ENCODE measurements around the gene CHST13. TPM values are rescaled to one million over a fixed set of nuclear protein-coding genes. Genes with fewer than 3 reads are reported as not detected.

Gene CHST13
- total RNA-seq, 2 donors from 2014 or later, result 1.6 to 6.7 TPM

DNA sequence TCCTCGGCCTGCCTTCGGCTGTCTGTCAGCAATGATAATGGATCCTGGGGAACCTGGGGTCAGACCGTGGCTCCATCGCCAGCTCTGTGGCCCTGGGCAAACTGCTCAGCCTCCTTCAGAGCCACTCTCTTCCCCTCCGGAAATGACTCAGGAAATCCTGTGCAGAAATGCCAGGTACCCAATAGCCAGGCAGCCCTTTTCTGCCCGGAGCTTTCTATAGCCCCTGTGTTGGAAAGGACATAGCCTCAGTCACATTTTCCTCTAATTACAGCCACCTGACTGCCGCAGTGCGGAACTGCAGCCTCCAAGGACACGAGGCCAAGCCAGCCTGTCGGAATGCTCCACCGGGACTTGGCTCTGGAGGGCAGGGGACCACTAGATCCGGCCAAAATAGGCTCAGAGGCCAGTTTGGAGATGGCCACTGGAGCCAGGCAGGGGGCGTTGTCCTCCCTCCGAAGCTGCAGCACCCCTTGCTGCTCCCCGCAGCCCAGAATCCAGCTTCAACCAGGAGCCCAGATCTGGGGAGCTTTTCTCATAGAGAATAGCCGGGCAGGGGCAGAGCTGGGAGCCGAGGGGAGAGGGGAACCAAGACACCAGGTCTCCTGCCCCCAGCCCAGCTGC, 36.7 kb upstream of the CHST13 start:
- no peak overlapping the region for H3K4me3 ChIP-seq (ENCODE audit: low read length)
- no peaks in the 10 kb centered on the region for H3K36me3 ChIP-seq (ENCODE audit: control insufficient read depth, insufficient read depth, low read length)
- Mint-ChIP-seq H3K4me1 (peaks cover 8% of the 10 kb centered on the region), H3K36me3 (ENCODE audit: low read depth) (no peaks in the 10 kb centered on the region), H3K27ac (no peak overlapping the region), H3K9me3 (no peaks in the 10 kb centered on the region), H3K4me3 (no peak overlapping the region), H3K27me3 (ENCODE audit: insufficient read depth) (no peaks in the 10 kb centered on the region)
- WGBS, 2 experiments (ENCODE audit: insufficient coverage in 1 of 2, insufficient read length in 1 of 2), result 86 to 87% methylated on average over 8 to 17 of the region's 17 CpGs
- H3K27me3 ChIP-seq (ENCODE audit: control insufficient read depth, insufficient read depth, low read length, poor library complexity, severe bottlenecking), result no peaks in the 10 kb centered on the region
- H3K9ac ChIP-seq (ENCODE audit: extremely low read depth, low read length, poor library complexity, severe bottlenecking), result no peak overlapping the region
- no peak overlapping the region for H3K27ac ChIP-seq (ENCODE audit: low read depth, low read length)
- no peaks in the 10 kb centered on the region for H3K9me3 ChIP-seq (ENCODE audit: control insufficient read depth, low read length)
- DNase-seq, result peak; percentile 82
- no peaks in the 10 kb centered on the region for H3K4me1 ChIP-seq (ENCODE audit: control insufficient read depth, insufficient read depth, low read length)
- TF ChIP-seq CTCF (conservative IDR thresholded peaks at IDR 0.05), result peak; percentile 65

GRCh38 chr3:126488185-126488584, 35.8 kb upstream of the CHST13 start:
- Mint-ChIP-seq H3K36me3 (ENCODE audit: low read depth) (no peaks in the 10 kb centered on the region), H3K9me3 (no peaks in the 10 kb centered on the region), H3K27ac (no peak overlapping the region), H3K27me3 (ENCODE audit: insufficient read depth) (no peaks in the 10 kb centered on the region), H3K4me3 (no peak overlapping the region), H3K4me1 (peaks cover 8% of the 10 kb centered on the region)
- WGBS, 2 experiments (ENCODE audit: insufficient coverage in 1 of 2, insufficient read length in 1 of 2), result 86% methylated on average over 9 to 14 of the region's 14 CpGs
- Histone ChIP-seq H3K4me3 (ENCODE audit: low read length) (no peak overlapping the region), H3K9ac (ENCODE audit: extremely low read depth, low read length, poor library complexity, severe bottlenecking) (no peak overlapping the region), H3K36me3 (ENCODE audit: control insufficient read depth, insufficient read depth, low read length) (no peaks in the 10 kb centered on the region), H3K27me3 (ENCODE audit: control insufficient read depth, insufficient read depth, low read length, poor library complexity, severe bottlenecking) (no peaks in the 10 kb centered on the region), H3K4me1 (ENCODE audit: control insufficient read depth, insufficient read depth, low read length) (no peaks in the 10 kb centered on the region), H3K9me3 (ENCODE audit: control insufficient read depth, low read length) (no peaks in the 10 kb centered on the region), H3K27ac (ENCODE audit: low read depth, low read length) (no peak overlapping the region)
- peak; percentile 43 for TF ChIP-seq CTCF (conservative IDR thresholded peaks at IDR 0.05)
- DNase-seq, result peak; percentile 56

- Mint-ChIP-seq H3K27me3 (ENCODE audit: insufficient read depth) (no peaks in the 10 kb centered on the region), H3K4me1 (peaks cover 8% of the 10 kb centered on the region), H3K9me3 (no peaks in the 10 kb centered on the region), H3K4me3 (no peak overlapping the region), H3K36me3 (ENCODE audit: low read depth) (no peaks in the 10 kb centered on the region), H3K27ac (no peak overlapping the region)
- Histone ChIP-seq H3K27ac (ENCODE audit: low read depth, low read length) (no peak overlapping the region), H3K9ac (ENCODE audit: extremely low read depth, low read length, poor library complexity, severe bottlenecking) (no peak overlapping the region), H3K4me1 (ENCODE audit: control insufficient read depth, insufficient read depth, low read length) (no peaks in the 10 kb centered on the region), H3K9me3 (ENCODE audit: control insufficient read depth, low read length) (no peaks in the 10 kb centered on the region), H3K36me3 (ENCODE audit: control insufficient read depth, insufficient read depth, low read length) (no peaks in the 10 kb centered on the region), H3K4me3 (ENCODE audit: low read length) (no peak overlapping the region), H3K27me3 (ENCODE audit: control insufficient read depth, insufficient read depth, low read length, poor library complexity, severe bottlenecking) (no peaks in the 10 kb centered on the region)
- TF ChIP-seq CTCF (conservative IDR thresholded peaks at IDR 0.05), result no peak
- WGBS, 2 experiments (ENCODE audit: insufficient coverage in 1 of 2, insufficient read length in 1 of 2), result 93 to 97% methylated on average over 15 to 16 of the region's 16 CpGs
- no peak for DNase-seq
Measured at GRCh38 chr3:126488886-126489569, 34.9 kb upstream of the CHST13 start.
